ENCODE results near the gene CARD16. TPM values are rescaled to one million over a fixed set of nuclear protein-coding genes. Genes with fewer than 3 reads are reported as not detected.

Gene CARD16
- total and polyA plus RNA-seq, 3 donors from 2014 or later, result 1.4 to 5.7 (median 1.5) TPM

GRCh38 chr11:105023003-105023402 lies 22.1 kb downstream of the CARD16 start, which contains the start of gene CASP5:
TSS of gene CASP5 (minus strand) at chr11:105023168. CDS start at chr11:105023136, 32 bp downstream.
- intact Hi-C loops (cut with DNase I; ENCODE audit: low total_unique reads), result no loop called here
- H3K9me3 ChIP-seq, result no peaks in the 10 kb centered on the region
- H3K4me1 ChIP-seq, result no peaks in the 10 kb centered on the region
- TF ChIP-seq CTCF (IDR thresholded peaks at IDR 0.05), result no peak
- no peak for TF ChIP-seq POLR2A (IDR thresholded peaks at IDR 0.05)
- no peak within 1 kb of the TSS for H3K27ac ChIP-seq
- H3K27me3 ChIP-seq, result no peaks in the 10 kb centered on the region
- no peak within 1 kb of the TSS for H3K4me3 ChIP-seq
- no peak for DNase-seq
- H3K36me3 ChIP-seq (ENCODE audit: low read depth, missing control alignments), result no peaks in the 10 kb centered on the region

GRCh38 chr11:105022527-105022926 lies 22.6 kb downstream of the CARD16 start:
- DNase-seq, result no peak
- intact Hi-C loops (cut with DNase I; ENCODE audit: low total_unique reads), result no loop called here
- Histone ChIP-seq H3K27me3 (no peaks in the 10 kb centered on the region), H3K4me1 (no peaks in the 10 kb centered on the region), H3K27ac (no peak overlapping the region), H3K36me3 (ENCODE audit: low read depth, missing control alignments) (no peaks in the 10 kb centered on the region), H3K9me3 (no peaks in the 10 kb centered on the region), H3K4me3 (no peak overlapping the region)
- TF ChIP-seq POLR2A (IDR thresholded peaks at IDR 0.05) (no peak), CTCF (IDR thresholded peaks at IDR 0.05) (no peak)
- 25 to 33% methylated on average over 2 of the region's 2 CpGs for WGBS, 2 donors

GRCh38 chr11:105007463-105007862 lies 37.7 kb downstream of the CARD16 start:
- H3K9me3 ChIP-seq, result no peaks in the 10 kb centered on the region
- intact Hi-C loops (cut with DNase I; ENCODE audit: low total_unique reads), result no loop called here
- H3K27ac ChIP-seq, result no peak overlapping the region
- H3K36me3 ChIP-seq (ENCODE audit: low read depth, missing control alignments), result no peaks in the 10 kb centered on the region
- TF ChIP-seq POLR2A (IDR thresholded peaks at IDR 0.05) (no peak), CTCF (IDR thresholded peaks at IDR 0.05) (no peak)
- no peaks in the 10 kb centered on the region for H3K4me1 ChIP-seq
- H3K27me3 ChIP-seq, result no peaks in the 10 kb centered on the region
- H3K4me3 ChIP-seq, result no peak overlapping the region
- DNase-seq, result no peak

DNA sequence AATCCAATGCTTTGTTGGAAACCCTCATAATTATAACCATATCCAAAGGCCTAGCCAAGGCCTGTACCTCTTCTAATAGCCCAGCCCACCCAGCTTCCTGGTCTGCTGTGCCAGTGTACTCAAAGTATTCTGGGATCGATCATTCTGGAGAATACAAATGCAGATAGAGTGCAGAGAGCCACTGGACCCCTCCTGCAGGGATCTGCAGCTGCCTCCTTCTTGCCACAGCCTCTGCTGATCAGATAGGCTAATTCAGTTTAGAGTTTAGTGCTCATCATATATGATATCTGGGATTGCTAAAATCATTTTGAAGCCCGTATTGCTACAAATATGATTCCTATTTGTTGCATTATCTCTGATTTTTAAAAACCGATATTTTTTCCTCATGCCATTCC lies 39.7 kb downstream of the CARD16 start:
- intact Hi-C loops (cut with DNase I; ENCODE audit: low total_unique reads), result no loop called here
- H3K27me3 ChIP-seq, result no peaks in the 10 kb centered on the region
- no peaks in the 10 kb centered on the region for H3K36me3 ChIP-seq (ENCODE audit: low read depth, missing control alignments)
- 78 to 92% methylated on average over 3 of the region's 3 CpGs for WGBS, 2 donors
- H3K9me3 ChIP-seq, result no peaks in the 10 kb centered on the region
- H3K4me3 ChIP-seq, result no peak overlapping the region
- TF ChIP-seq POLR2A (IDR thresholded peaks at IDR 0.05) (no peak), CTCF (IDR thresholded peaks at IDR 0.05) (no peak)
- no peak overlapping the region for H3K27ac ChIP-seq
- no peak for DNase-seq
- no peaks in the 10 kb centered on the region for H3K4me1 ChIP-seq

DNA sequence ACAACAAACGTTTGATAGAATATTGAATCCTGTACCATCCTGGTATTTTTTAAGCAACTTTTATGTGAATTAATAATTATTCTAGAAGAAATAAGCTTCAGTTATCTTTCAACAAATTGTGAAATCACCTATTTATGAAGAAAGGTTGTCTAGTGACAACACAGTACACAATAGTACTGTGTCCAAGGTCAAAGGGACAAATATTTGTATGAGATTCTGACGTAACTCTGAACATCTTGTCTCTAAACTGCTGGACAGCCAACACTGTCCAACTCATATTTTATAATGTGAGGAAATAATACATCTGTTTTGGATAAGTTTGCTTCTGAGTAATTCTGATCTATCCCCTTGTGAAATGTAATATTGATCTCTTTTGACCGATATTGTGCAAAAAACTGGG lies 41.1 kb downstream of the CARD16 start:
- Histone ChIP-seq H3K4me1 (no peaks in the 10 kb centered on the region), H3K27ac (no peak overlapping the region), H3K36me3 (ENCODE audit: low read depth, missing control alignments) (no peaks in the 10 kb centered on the region), H3K4me3 (no peak overlapping the region), H3K9me3 (no peaks in the 10 kb centered on the region), H3K27me3 (no peaks in the 10 kb centered on the region)
- WGBS, 2 donors, result 69 to 75% methylated on average over 3 of the region's 3 CpGs
- intact Hi-C loops (cut with DNase I; ENCODE audit: low total_unique reads), result no loop called here
- TF ChIP-seq POLR2A (IDR thresholded peaks at IDR 0.05) (no peak), CTCF (IDR thresholded peaks at IDR 0.05) (no peak)
- DNase-seq, result no peak
